NOMO-1 treated with DMSO at 0.1 percent for 48 hours (cell line): Measurements from ENCODE around the gene RECQL5.
A peak's percentile ranks its signal among the peaks of the same experiment; 100 is the strongest.
"Not testable (repeated sequence)": the region's sequence is repeated elsewhere in the genome, so short reads cannot be mapped to it uniquely, and the experiment has no call there.

Source experiments
- DNase-seq: peaks from one replicate; lab custom pipeline; 2025; ENCODE audit not compliant: unreplicated experiment; lab: John Stamatoyannopoulos, UW

RECQL5 gene

GRCh38 chr17:75649687-75650086 is 17.3 kb downstream of the RECQL5 start:
- DNase-seq, result no peak

GRCh38 chr17:75647921-75648320 is 19.0 kb downstream of the RECQL5 start:
- no peak for DNase-seq

GRCh38 chr17:75647061-75647460 is 19.9 kb downstream of the RECQL5 start:
- no peak for DNase-seq

GRCh38 chr17:75646638-75646992 is 20.3 kb downstream of the RECQL5 start:
- no peak for DNase-seq

GRCh38 chr17:75645889-75646637 is 20.9 kb downstream of the RECQL5 start:
- DNase-seq, result peak; percentile 70

GRCh38 chr17:75645501-75645888 is 21.5 kb downstream of the RECQL5 start:
- DNase-seq, result no peak

GRCh38 chr17:75643643-75644017 is 23.3 kb downstream of the RECQL5 start:
- no peak for DNase-seq

- no peak for DNase-seq
Measured at GRCh38 chr17:75642784-75643642, 23.9 kb downstream of the RECQL5 start.

- DNase-seq, result no peak
Measured at GRCh38 chr17:75642182-75642783, 24.7 kb downstream of the RECQL5 start.

GRCh38 chr17:75641343-75641742 is 25.6 kb downstream of the RECQL5 start:
- no peak for DNase-seq

- DNase-seq, result no peak
Measured at GRCh38 chr17:75640556-75641119, 26.3 kb downstream of the RECQL5 start.

GRCh38 chr17:75639771-75640555 is 27.0 kb downstream of the RECQL5 start:
- no peak for DNase-seq

- DNase-seq, result no peak
Measured at GRCh38 chr17:75639327-75639726, 27.6 kb downstream of the RECQL5 start.

- DNase-seq, result no peak
Measured at GRCh38 chr17:75638893-75639292, 28.1 kb downstream of the RECQL5 start.

GRCh38 chr17:75638039-75638438 is 28.9 kb downstream of the RECQL5 start:
- not testable (repeated sequence) for DNase-seq

GRCh38 chr17:75637551-75637950 is 29.4 kb downstream of the RECQL5 start:
- no peak for DNase-seq

GRCh38 chr17:75637143-75637538 is 29.8 kb downstream of the RECQL5 start:
- DNase-seq, result no peak

GRCh38 chr17:75636381-75637142 is 30.4 kb downstream of the RECQL5 start:
- no peak for DNase-seq

- no peak for DNase-seq
Measured at GRCh38 chr17:75635610-75636202, 31.2 kb downstream of the RECQL5 start.
